H1 (cell line): ENCODE data around the gene SPATS1. TPM values are rescaled to one million over a fixed set of nuclear protein-coding genes. Genes with fewer than 3 reads are reported as not detected.
A peak's percentile ranks its signal among the peaks of the same experiment; 100 is the strongest.

ENCODE experiments used
- CTCF ChIA-PET: fragments of 300-600 bp; sonication (Branson Sonifier 250); formaldehyde crosslinking; loops from one replicate; lab custom pipeline; 2021; ENCODE audit not compliant: partially characterized antibody; lab: Charles Lee
- POLR2A ChIA-PET: fragments of 300-600 bp; sonication (Branson Sonifier 250); formaldehyde crosslinking; loops from one replicate; lab custom pipeline; 2021; ENCODE audit warnings: inconsistent platforms; ENCODE audit not compliant: partially characterized antibody; lab: Charles Lee
- DNase-seq, 2 experiments: peaks; one replicate each; pipeline versions ENCODE4 v3.0.0 to v3.0.0-alpha.2; 2010 to 2022; ENCODE audit warnings: low spot score in 2 of 2, low read depth in 1 of 2, mixed read lengths in 1 of 2
- FAIRE-seq: peaks from 2 replicates; lab custom pipeline; 2011; peaks lifted over from hg19 to GRCh38; lab: Jason Lieb, UNC
- H2AFZ ChIP-seq: 2 replicates; pipeline ENCODE4 v1.8.1; 2012; ENCODE audit warnings: low read length, inconsistent platforms
- H2AK5ac ChIP-seq: 2 replicates; pipeline ENCODE4 v1.6.1; 2013; ENCODE audit warnings: low read depth, low read length
- H2BK120ac ChIP-seq: replicated peaks from 2 replicates; pipeline ENCODE3; 2013; ENCODE audit warnings: low read depth, low read length, inconsistent platforms
- H2BK12ac ChIP-seq: 2 replicates; pipeline ENCODE4 v1.6.1; 2013; ENCODE audit warnings: low read depth, low read length
- H2BK15ac ChIP-seq: 2 replicates; pipeline ENCODE4 v1.6.1; 2013; ENCODE audit warnings: low read length
- H2BK20ac ChIP-seq: 2 replicates; pipeline ENCODE4 v1.6.1; 2013; ENCODE audit warnings: low read length
- H2BK5ac ChIP-seq: 2 replicates; pipeline ENCODE4 v1.6.1; 2013; ENCODE audit warnings: low read depth, low read length
- H3K14ac ChIP-seq: 2 replicates; pipeline ENCODE4 v1.6.1; 2013; ENCODE audit warnings: inconsistent platforms; ENCODE audit not compliant: insufficient read length
- H3K18ac ChIP-seq: 2 replicates; pipeline ENCODE4 v1.6.1; 2013; ENCODE audit warnings: low read length; ENCODE audit errors: extremely low read depth
- H3K23ac ChIP-seq: 2 replicates; pipeline ENCODE4 v1.6.1; 2013; ENCODE audit warnings: inconsistent platforms; ENCODE audit not compliant: insufficient read length
- H3K23me2 ChIP-seq: 2 replicates; pipeline ENCODE4 v1.6.1; 2013; ENCODE audit warnings: low read depth, low read length
- H3K27ac ChIP-seq: 2 replicates; pipeline ENCODE4 v1.6.1; 2011; ENCODE audit warnings: low read depth, low read length, inconsistent platforms
- H3K27me3 ChIP-seq, 4 experiments: replicated peaks in 1 of 4; 1 replicate in 1 of 4; 2 replicates in 3 of 4; pipeline versions ENCODE4 v1.6.1 to v1.8.1; 2011 to 2013; ENCODE audit warnings: low read length in 3 of 4, mild to moderate bottlenecking in 3 of 4, inconsistent platforms in 2 of 4, mixed read lengths in 2 of 4, moderate library complexity in 1 of 4; ENCODE audit not compliant: control insufficient read depth in 3 of 4, insufficient read depth in 3 of 4; ENCODE audit errors: extremely low read depth in 1 of 4
- H3K36me3 ChIP-seq, 4 experiments: 2 replicates each; pipeline versions ENCODE4 v1.6.1 to v1.8.1; 2011 to 2013; ENCODE audit warnings: mild to moderate bottlenecking in 4 of 4, low read length in 3 of 4, moderate library complexity in 2 of 4, control low read depth in 1 of 4, inconsistent platforms in 1 of 4; ENCODE audit not compliant: insufficient read depth in 4 of 4, control insufficient read depth in 2 of 4
- H3K4ac ChIP-seq: replicated peaks from 2 replicates; pipeline ENCODE3; 2013; ENCODE audit warnings: low read length, low read depth, mixed read lengths, inconsistent platforms; ENCODE audit not compliant: insufficient read length
- H3K4me1 ChIP-seq, 4 experiments: replicated peaks in 1 of 4; 1 replicate in 1 of 4; 2 replicates in 3 of 4; pipeline versions ENCODE4 v1.6.1 to v1.8.1; 2011 to 2013; ENCODE audit warnings: low read length in 3 of 4, inconsistent platforms in 2 of 4, mixed read lengths in 1 of 4; ENCODE audit not compliant: insufficient read depth in 4 of 4, control insufficient read depth in 3 of 4
- H3K4me2 ChIP-seq, 2 experiments: 2 replicates each; pipeline versions ENCODE4 v1.6.1 to v1.8.1; 2011 to 2013; ENCODE audit warnings: low read depth in 2 of 2, low read length in 2 of 2, control low read depth in 1 of 2, inconsistent platforms in 1 of 2, mild to moderate bottlenecking in 1 of 2; ENCODE audit not compliant: insufficient read depth in 1 of 2
- H3K4me3 ChIP-seq, 4 experiments: fragments of 200-600, 300-600 bp in 1 of 4; sonication (generic), shearing (Covaris generic), sonication (Bioruptor Twin) in 1 of 4; 2 replicates each; pipeline versions ENCODE4 v1.5.1 to v1.8.1; 2011 to 2016; ENCODE audit warnings: low read length in 4 of 4, low read depth in 3 of 4, control low read depth in 2 of 4, inconsistent platforms in 2 of 4, mild to moderate bottlenecking in 2 of 4, mixed read lengths in 1 of 4, moderate library complexity in 1 of 4; ENCODE audit not compliant: insufficient read depth in 2 of 4; ENCODE audit errors: extremely low read depth in 1 of 4
- H3K56ac ChIP-seq: replicated peaks from 2 replicates; pipeline ENCODE3; 2013; ENCODE audit warnings: low read depth, mild to moderate bottlenecking, mixed read lengths, low read length, inconsistent platforms; ENCODE audit not compliant: insufficient read length
- H3K79me1 ChIP-seq: 2 replicates; pipeline ENCODE4 v1.6.1; 2013; ENCODE audit warnings: low read depth, low read length, control low read depth
- H3K79me2 ChIP-seq, 2 experiments: 2 replicates each; pipeline versions ENCODE4 v1.6.1 to v1.8.1; 2012 to 2013; ENCODE audit warnings: low read length in 2 of 2, mild to moderate bottlenecking in 2 of 2, inconsistent platforms in 1 of 2; ENCODE audit not compliant: insufficient read depth in 2 of 2, control insufficient read depth in 1 of 2
- H3K9ac ChIP-seq, 4 experiments: replicated peaks in 1 of 4; 1 replicate in 1 of 4; 2 replicates in 3 of 4; pipeline versions ENCODE4 v1.6.1 to v1.8.1; 2011 to 2013; ENCODE audit warnings: low read depth in 3 of 4, low read length in 3 of 4, control low read depth in 2 of 4, mild to moderate bottlenecking in 2 of 4, moderate library complexity in 2 of 4, inconsistent platforms in 1 of 4; ENCODE audit errors: extremely low read depth in 1 of 4
- H3K9me3 ChIP-seq, 2 experiments: 2 replicates each; pipeline versions ENCODE4 v1.6.1 to v1.8.1; 2012 to 2013; ENCODE audit warnings: mild to moderate bottlenecking in 2 of 2, moderate library complexity in 2 of 2, control low read depth in 1 of 2, inconsistent platforms in 1 of 2, low read depth in 1 of 2, low read length in 1 of 2, mixed read lengths in 1 of 2; ENCODE audit not compliant: insufficient read depth in 2 of 2
- H4K20me1 ChIP-seq, 2 experiments: replicated peaks in 1 of 2; 2 replicates each; pipeline versions ENCODE3 to v1.8.1; 2011 to 2013; ENCODE audit warnings: inconsistent platforms in 2 of 2, low read length in 2 of 2, mild to moderate bottlenecking in 1 of 2; ENCODE audit not compliant: insufficient read depth in 2 of 2, control insufficient read depth in 1 of 2
- H4K5ac ChIP-seq: 2 replicates; pipeline ENCODE4 v1.6.1; 2013; ENCODE audit warnings: low read length, low read depth, mixed read lengths, inconsistent platforms; ENCODE audit not compliant: insufficient read length
- H4K8ac ChIP-seq: 2 replicates; pipeline ENCODE4 v1.8.0; 2013; ENCODE audit warnings: mild to moderate bottlenecking, moderate library complexity, low read length, inconsistent platforms; ENCODE audit not compliant: insufficient read depth; ENCODE audit errors: extremely low read depth
- H4K91ac ChIP-seq: replicated peaks from 2 replicates; pipeline ENCODE3; 2013; ENCODE audit warnings: low read length, mixed read lengths, inconsistent platforms; ENCODE audit not compliant: insufficient read length
- BACH1 ChIP-seq: IDR thresholded peaks from 2 replicates; pipeline ENCODE4 v1.6.1; 2012; ENCODE audit warnings: low read length, improper control_type of control experiment
- CTBP2 ChIP-seq: IDR thresholded peaks from 2 replicates; pipeline ENCODE4 v1.7.0; 2011; ENCODE audit warnings: borderline replicate concordance, mild to moderate bottlenecking, moderate library complexity, mixed read lengths, low read length; ENCODE audit not compliant: insufficient read depth, insufficient read length
- GABPA ChIP-seq: IDR thresholded peaks from 2 replicates; pipeline ENCODE4 v1.6.1; 2011; ENCODE audit warnings: mild to moderate bottlenecking, low read length, moderate library complexity, borderline replicate concordance; ENCODE audit not compliant: insufficient read depth
- JUN ChIP-seq: IDR thresholded peaks from 2 replicates; pipeline ENCODE4 v1.6.1; 2011; ENCODE audit warnings: low read depth, mild to moderate bottlenecking, improper control_type of control experiment, low read length
- KDM4A ChIP-seq: IDR thresholded peaks from one replicate; pipeline ENCODE4 v1.7.1; 2012; ENCODE audit warnings: low read depth, mild to moderate bottlenecking, moderate library complexity, low read length, inconsistent platforms; ENCODE audit not compliant: severe bottlenecking
- PHF8 ChIP-seq: fragments of 200-600 bp; sonication (generic); conservative IDR thresholded peaks from 2 replicates; pipeline ENCODE4 v1.7.1; 2012; ENCODE audit warnings: low read depth, mild to moderate bottlenecking, inconsistent platforms, low read length, moderate library complexity
- POU5F1 ChIP-seq: IDR thresholded peaks from 2 replicates; pipeline ENCODE4 v1.6.1; 2011; ENCODE audit warnings: low read depth, mild to moderate bottlenecking, low read length, moderate library complexity
- RBBP5 ChIP-seq: IDR thresholded peaks from 2 replicates; pipeline ENCODE4 v1.7.1; 2012; ENCODE audit warnings: low read depth, mild to moderate bottlenecking, inconsistent platforms, low read length, moderate library complexity, borderline replicate concordance
- SIN3A ChIP-seq, 2 experiments: IDR thresholded peaks in 1 of 2; conservative IDR thresholded peaks in 1 of 2; 2 replicates each; pipeline ENCODE4 v1.6.1; 2011 to 2012; ENCODE audit warnings: low read length in 2 of 2, improper control_type of control experiment in 1 of 2, low read depth in 1 of 2, mild to moderate bottlenecking in 1 of 2
- SIRT6 ChIP-seq: IDR thresholded peaks from one replicate; pipeline ENCODE4 v1.7.1; 2012; ENCODE audit warnings: low read length, inconsistent platforms
- SUZ12 ChIP-seq: fragments of 200-600 bp; sonication (generic); IDR thresholded peaks from 2 replicates; pipeline ENCODE4 v1.6.1; 2012; ENCODE audit warnings: mild to moderate bottlenecking, inconsistent platforms, low read length, moderate library complexity, mixed read lengths
- TAF7 ChIP-seq: optimal IDR thresholded peaks from 2 replicates; pipeline ENCODE3; 2011; ENCODE audit warnings: low read depth, mild to moderate bottlenecking, inconsistent platforms, low read length, moderate library complexity, borderline replicate concordance
- TCF12 ChIP-seq: IDR thresholded peaks from 2 replicates; pipeline ENCODE4 v1.6.1; 2011; ENCODE audit warnings: low read depth, mild to moderate bottlenecking, low read length
- WGBS, 2 experiments: shearing (Covaris generic) in 1 of 2; methylation state at CpG; one replicate each; pipeline versions ENCODE4 v1.1.6 to v1.1.7; 2013 to 2015; ENCODE audit warnings: low lambda C conversion rate in 2 of 2, mixed read lengths in 2 of 2, inconsistent platforms in 1 of 2, low coverage in 1 of 2, missing lambda C conversion rate in 1 of 2; ENCODE audit not compliant: insufficient replicate concordance in 2 of 2, insufficient coverage in 1 of 2, insufficient read length in 1 of 2; ENCODE audit errors: extremely low coverage in 1 of 2, missing lambda C conversion rate in 1 of 2; 5-methylcytosine and 5-hydroxymethylcytosine counted together
- polyA plus RNA-seq, 7 experiments: library from polyadenylated mRNA; depleted of rRNA in 3 of 7; stranded (reverse) in 5 of 7; unstranded in 2 of 7; fragments of >200 nt in 5 of 7; fragments of 200-250 nt in 2 of 7; gene quantifications; 1 replicate in 5 of 7; 2 replicates in 1 of 7; 4 replicates in 1 of 7; pipeline versions ENCODE4 v1.2.1 to v1.2.3, GENCODE V29; 2011 to 2013; ENCODE audit warnings: missing spikeins in 2 of 7, mixed read lengths in 2 of 7
- total RNA-seq: library from RNA; stranded (reverse); fragmentation: NEBNext Ultra II Directional; extraction: Animal tissue kit (Norgen Biotek cat#: 25700); gene quantifications from 2 replicates; pipeline ENCODE4 v1.2.1, GENCODE V29; 2021

The SPATS1 gene
- total and polyA plus RNA-seq, 2 of the 8 experiments (the other 6 are each of a cell fraction or from before 2014, with no cell fraction given) = not detected

DNA sequence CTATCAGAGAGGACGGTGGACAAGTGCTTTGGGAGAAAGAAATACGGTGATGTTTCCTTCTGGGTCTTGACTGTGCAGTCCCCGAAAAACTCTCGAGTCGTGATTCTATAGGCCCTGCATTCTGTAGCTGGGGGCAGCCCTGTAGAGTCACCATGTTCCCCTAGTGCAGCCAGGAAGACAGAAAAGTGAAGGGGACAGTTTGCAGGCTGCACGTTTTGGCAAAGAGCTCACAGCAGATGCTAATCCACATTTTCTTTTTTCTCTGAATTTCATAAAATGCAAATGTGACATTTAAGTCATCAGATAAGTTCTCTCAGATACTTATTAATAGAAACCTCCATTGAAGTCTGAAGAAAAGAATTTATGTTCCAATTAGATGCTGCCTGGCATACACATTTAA is 19.5 kb downstream of the SPATS1 start:
- POLR2A ChIA-PET = interaction anchor here (0.9 to 1.3 kb wide), 2 partner anchors 9 to 19 kb away, joined by 3 read pairs; no protein-coding TSS in a partner anchor
- no peak overlapping the region for H2BK20ac ChIP-seq

More for the DNA sequence above, 19.5 kb downstream of the SPATS1 start:
- no peaks in the 10 kb centered on the region; the same call in 1 of the 2 replicates for H3K23me2 ChIP-seq
- no peak overlapping the region for H3K56ac ChIP-seq
- no peak overlapping the region for H2AK5ac ChIP-seq
- H3K79me1 ChIP-seq = no peaks in the 10 kb centered on the region
- WGBS, 2 experiments = 91% methylated on average over 6 of the region's 6 CpGs; no CpG with 5 or more reads in 1 of the 2 experiments
- no peaks in the 10 kb centered on the region for H3K36me3 ChIP-seq
- CTCF ChIA-PET = interaction anchor here (0.6 kb wide), 1 partner anchor 22 kb away, joined by 3 read pairs; no protein-coding TSS in a partner anchor
- TF ChIP-seq JUN (no peak), SIRT6 (no peak), KDM4A (no peak), BACH1 (no peak), CTBP2 (no peak), RBBP5 (no peak), SUZ12 (no peak), TAF7 (no peak), GABPA (no peak), POU5F1 (no peak), SIN3A (conservative IDR thresholded peaks at IDR 0.05 in 1 of 2, IDR thresholded peaks at IDR 0.05 in 1 of 2; ENCODE audit: low read depth in 1 of 2, low read length in 2 of 2) (no peak), PHF8 (no peak), TCF12 (no peak)
- no peak overlapping the region for H2BK5ac ChIP-seq
- H3K27me3 ChIP-seq = no peaks in the 10 kb centered on the region
- H3K18ac ChIP-seq = no peak overlapping the region
- H3K23ac ChIP-seq = no peak overlapping the region
- H3K9ac ChIP-seq = no peak overlapping the region
- H3K4me2 ChIP-seq = no peak overlapping the region
- no peaks in the 10 kb centered on the region for H4K20me1 ChIP-seq
- no peaks in the 10 kb centered on the region for H3K4me1 ChIP-seq
- no peak overlapping the region for H4K91ac ChIP-seq
- no peak overlapping the region for H2BK120ac ChIP-seq
- no peaks in the 10 kb centered on the region for H3K9me3 ChIP-seq
- H2BK15ac ChIP-seq = no peak overlapping the region
- no peak overlapping the region for H3K4me3 ChIP-seq
- H3K14ac ChIP-seq = no peak overlapping the region
- no peak overlapping the region for H4K8ac ChIP-seq
- H2AFZ ChIP-seq = peak overlapping the region; percentile 67; the same call in 1 of the 2 replicates
- FAIRE-seq = no peak
- H3K79me2 ChIP-seq = no peaks in the 10 kb centered on the region
- no peak overlapping the region for H3K4ac ChIP-seq
- no peak overlapping the region for H2BK12ac ChIP-seq
- no peak for DNase-seq
- H3K27ac ChIP-seq = no peak overlapping the region
- H4K5ac ChIP-seq = no peak overlapping the region
